ENCODE measurements around the gene NPM1.

- no peak for TF ChIP-seq CTCF (IDR thresholded peaks at IDR 0.05)
- no peak for TF ChIP-seq POLR2A (IDR thresholded peaks at IDR 0.05)
These were observed 9.9 kb downstream of the NPM1 start for GRCh38 chr5:171397599-171397998.
